ENCODE results near the gene NEK4.

DNA sequence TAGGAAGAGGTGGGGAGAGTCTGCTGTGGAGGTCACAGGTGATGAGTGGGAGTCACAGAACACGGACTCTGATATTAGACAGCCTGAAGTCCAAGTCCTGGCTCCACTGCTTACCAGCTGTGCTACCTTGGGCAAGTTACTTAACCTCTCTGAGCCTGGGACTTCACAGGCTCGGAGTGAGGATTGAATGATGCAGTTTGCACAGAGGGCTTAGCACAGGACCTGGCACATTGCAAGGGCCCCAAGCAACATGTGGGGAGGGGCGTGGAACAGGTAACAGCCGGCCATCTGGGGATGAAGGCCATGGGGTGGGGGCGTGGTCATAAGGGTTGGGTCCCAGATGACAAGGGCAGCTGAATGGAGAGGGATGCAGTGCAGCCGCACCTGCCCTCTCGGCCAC is 19.6 kb upstream of the NEK4 start:
- TF ChIP-seq, protein P1, sequence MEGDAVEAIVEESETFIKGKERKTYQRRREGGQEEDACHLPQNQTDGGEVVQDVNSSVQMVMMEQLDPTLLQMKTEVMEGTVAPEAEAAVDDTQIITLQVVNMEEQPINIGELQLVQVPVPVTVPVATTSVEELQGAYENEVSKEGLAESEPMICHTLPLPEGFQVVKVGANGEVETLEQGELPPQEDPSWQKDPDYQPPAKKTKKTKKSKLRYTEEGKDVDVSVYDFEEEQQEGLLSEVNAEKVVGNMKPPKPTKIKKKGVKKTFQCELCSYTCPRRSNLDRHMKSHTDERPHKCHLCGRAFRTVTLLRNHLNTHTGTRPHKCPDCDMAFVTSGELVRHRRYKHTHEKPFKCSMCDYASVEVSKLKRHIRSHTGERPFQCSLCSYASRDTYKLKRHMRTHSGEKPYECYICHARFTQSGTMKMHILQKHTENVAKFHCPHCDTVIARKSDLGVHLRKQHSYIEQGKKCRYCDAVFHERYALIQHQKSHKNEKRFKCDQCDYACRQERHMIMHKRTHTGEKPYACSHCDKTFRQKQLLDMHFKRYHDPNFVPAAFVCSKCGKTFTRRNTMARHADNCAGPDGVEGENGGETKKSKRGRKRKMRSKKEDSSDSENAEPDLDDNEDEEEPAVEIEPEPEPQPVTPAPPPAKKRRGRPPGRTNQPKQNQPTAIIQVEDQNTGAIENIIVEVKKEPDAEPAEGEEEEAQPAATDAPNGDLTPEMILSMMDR (IDR thresholded peaks at IDR 0.05) = no peak
- no peak for TF ChIP-seq POLR2A (IDR thresholded peaks at IDR 0.05)

All from adrenal gland (tissue), 5 donors.